GM11168 (cell line): Measurements from ENCODE around the gene SDC3.

Experiments used
- in situ Hi-C: fragments of 300-500 bp; cut with MboI; formaldehyde crosslinking; loops from one replicate; pipeline ENCODE4 v1.12.0; 2022; ENCODE audit warnings: low sequenced_read_pairs; ENCODE audit not compliant: unreplicated experiment

SDC3 gene

GRCh38 chr1:30906631-30907441, 1.7 kb downstream of the SDC3 start:
- in situ Hi-C loops, result no loop called here

- in situ Hi-C loops, result no loop called here
These were observed 2.5 kb downstream of the SDC3 start for GRCh38 chr1:30905916-30906620.

- in situ Hi-C loops, result no loop called here
These were observed 3.2 kb downstream of the SDC3 start for GRCh38 chr1:30905403-30905802.

GRCh38 chr1:30904962-30905335, 3.6 kb downstream of the SDC3 start:
- in situ Hi-C loops, result no loop called here

GRCh38 chr1:30904191-30904961, 4.2 kb downstream of the SDC3 start:
- in situ Hi-C loops, result no loop called here

GRCh38 chr1:30903343-30904034, 5.1 kb downstream of the SDC3 start:
- in situ Hi-C loops, result no loop called here

GRCh38 chr1:30902593-30903290, 5.8 kb downstream of the SDC3 start:
- in situ Hi-C loops, result no loop called here

GRCh38 chr1:30901798-30902581, 6.6 kb downstream of the SDC3 start:
- in situ Hi-C loops, result no loop called here

- in situ Hi-C loops, result no loop called here
These were observed 7.5 kb downstream of the SDC3 start for GRCh38 chr1:30900931-30901560.

- in situ Hi-C loops, result no loop called here
These were observed 8.1 kb downstream of the SDC3 start for GRCh38 chr1:30900486-30900885.

- in situ Hi-C loops, result no loop called here
These were observed 8.8 kb downstream of the SDC3 start for GRCh38 chr1:30899577-30900389.

GRCh38 chr1:30898031-30898815, 10.3 kb downstream of the SDC3 start:
- in situ Hi-C loops, result no loop called here

GRCh38 chr1:30896905-30897304, 11.7 kb downstream of the SDC3 start:
- in situ Hi-C loops, result no loop called here

GRCh38 chr1:30895944-30896660, 12.5 kb downstream of the SDC3 start:
- in situ Hi-C loops, result no loop called here

GRCh38 chr1:30895382-30895943, 13.1 kb downstream of the SDC3 start:
- in situ Hi-C loops, result no loop called here

- in situ Hi-C loops, result no loop called here
These were observed 14.0 kb downstream of the SDC3 start for GRCh38 chr1:30894508-30894973.
